SK-N-MC (cell line): ENCODE measurements around the gene HCAR2.

ENCODE experiments used
- DNase-seq: peaks from one replicate; pipeline ENCODE4 v3.0.0-alpha.2; 2011; ENCODE audit warnings: low read depth, low spot score
- H3K27ac ChIP-seq: fragments of 200-600 bp; sonication (generic); 2 replicates; pipeline ENCODE4 v1.5.1; 2016; ENCODE audit warnings: mixed run types
- H3K36me3 ChIP-seq: fragments of 200-600 bp; sonication (generic); 2 replicates; pipeline ENCODE4 v1.6.1; 2017; ENCODE audit warnings: antibody characterized with exemption, low read length, mixed read lengths; ENCODE audit not compliant: insufficient read depth
- H3K4me3 ChIP-seq: fragments of 200-600 bp; sonication (generic); 2 replicates; pipeline ENCODE4 v1.5.1; 2016
- H3K9ac ChIP-seq: fragments of 200-600 bp; sonication (generic); 2 replicates; pipeline ENCODE4 v1.8.0; 2017; ENCODE audit warnings: mixed run types, mixed read lengths; ENCODE audit not compliant: insufficient read length
- H3K9me3 ChIP-seq: fragments of 200-600 bp; sonication (generic); 2 replicates; pipeline ENCODE4 v1.6.1; 2017; ENCODE audit warnings: low read depth, mild to moderate bottlenecking, antibody characterized with exemption, low read length, moderate library complexity, mixed read lengths
- EZH2 ChIP-seq: fragments of 200-600 bp; sonication (generic); IDR thresholded peaks from one replicate; pipeline ENCODE4 v1.6.1; 2017; ENCODE audit warnings: antibody characterized with exemption
- FOXP2 ChIP-seq: optimal IDR thresholded peaks from 2 replicates; pipeline ENCODE3; 2011; ENCODE audit warnings: mild to moderate bottlenecking, moderate library complexity; ENCODE audit not compliant: insufficient read depth; ENCODE audit errors: extremely low read length, control extremely low read depth
- POLR2AphosphoS5 ChIP-seq: IDR thresholded peaks from 2 replicates; pipeline ENCODE4 v1.6.1; 2012; ENCODE audit warnings: mild to moderate bottlenecking, low read depth, low read length, borderline replicate concordance

HCAR2 gene

GRCh38 chr12:122651520-122652224, 51.5 kb downstream of the HCAR2 start:
- no peak for DNase-seq
- H3K9me3 ChIP-seq = no peaks in the 10 kb centered on the region
- TF ChIP-seq EZH2 = no peak
- no peak for TF ChIP-seq POLR2AphosphoS5
- no peak for TF ChIP-seq FOXP2
- no peak overlapping the region for H3K27ac ChIP-seq
- H3K9ac ChIP-seq = no peak overlapping the region
- H3K36me3 ChIP-seq = no peaks in the 10 kb centered on the region
- H3K4me3 ChIP-seq = no peak overlapping the region
